ENCODE results near the gene ZNF691.

Gene ZNF691

DNA sequence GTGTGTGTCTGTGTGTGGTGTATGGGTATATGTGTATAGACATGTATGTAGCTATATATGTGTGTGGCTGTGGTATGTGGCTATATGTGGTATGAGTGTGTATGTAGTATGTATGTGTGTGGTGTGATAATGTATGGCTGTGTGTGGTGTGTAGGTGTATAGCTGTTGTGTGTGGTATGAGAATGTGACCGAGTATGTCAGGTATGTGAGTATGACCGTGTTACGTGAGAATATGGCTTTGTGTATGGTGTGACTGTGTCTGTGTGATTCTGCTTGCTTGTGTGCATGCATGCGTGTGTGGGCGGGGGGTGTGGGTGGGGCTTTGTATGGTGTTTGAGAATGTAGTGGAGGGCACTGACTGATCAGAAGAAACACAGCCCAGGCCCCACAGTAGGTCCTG is 3.5 kb downstream of the ZNF691 start:
- TF ChIP-seq, protein P1, sequence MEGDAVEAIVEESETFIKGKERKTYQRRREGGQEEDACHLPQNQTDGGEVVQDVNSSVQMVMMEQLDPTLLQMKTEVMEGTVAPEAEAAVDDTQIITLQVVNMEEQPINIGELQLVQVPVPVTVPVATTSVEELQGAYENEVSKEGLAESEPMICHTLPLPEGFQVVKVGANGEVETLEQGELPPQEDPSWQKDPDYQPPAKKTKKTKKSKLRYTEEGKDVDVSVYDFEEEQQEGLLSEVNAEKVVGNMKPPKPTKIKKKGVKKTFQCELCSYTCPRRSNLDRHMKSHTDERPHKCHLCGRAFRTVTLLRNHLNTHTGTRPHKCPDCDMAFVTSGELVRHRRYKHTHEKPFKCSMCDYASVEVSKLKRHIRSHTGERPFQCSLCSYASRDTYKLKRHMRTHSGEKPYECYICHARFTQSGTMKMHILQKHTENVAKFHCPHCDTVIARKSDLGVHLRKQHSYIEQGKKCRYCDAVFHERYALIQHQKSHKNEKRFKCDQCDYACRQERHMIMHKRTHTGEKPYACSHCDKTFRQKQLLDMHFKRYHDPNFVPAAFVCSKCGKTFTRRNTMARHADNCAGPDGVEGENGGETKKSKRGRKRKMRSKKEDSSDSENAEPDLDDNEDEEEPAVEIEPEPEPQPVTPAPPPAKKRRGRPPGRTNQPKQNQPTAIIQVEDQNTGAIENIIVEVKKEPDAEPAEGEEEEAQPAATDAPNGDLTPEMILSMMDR (conservative IDR thresholded peaks at IDR 0.05; ENCODE audit: low read depth, low read length): no peak
- Histone ChIP-seq H3K4me3 (IDR thresholded peaks at IDR 0.05; ENCODE audit: insufficient read depth, low read depth, low read length) (no peak overlapping the region), H3K36me3 (ENCODE audit: insufficient read depth) (no peaks in the 10 kb centered on the region), H4K20me1 (ENCODE audit: insufficient read depth) (no peaks in the 10 kb centered on the region), H3K4me1 (ENCODE audit: low read depth, poor library complexity, severe bottlenecking) (peaks cover 13% of the 10 kb centered on the region), H3K27me3 (ENCODE audit: insufficient read depth, low read depth) (no peaks in the 10 kb centered on the region), H3K9ac (no peak overlapping the region), H3K4me2 (no peak overlapping the region), H2AFZ (ENCODE audit: low read depth) (no peak overlapping the region), H3K79me2 (ENCODE audit: insufficient read depth, low read depth) (peaks cover 8% of the 10 kb centered on the region; the same call in 1 of the 2 replicates), H3K27ac (no peak overlapping the region)

DNA sequence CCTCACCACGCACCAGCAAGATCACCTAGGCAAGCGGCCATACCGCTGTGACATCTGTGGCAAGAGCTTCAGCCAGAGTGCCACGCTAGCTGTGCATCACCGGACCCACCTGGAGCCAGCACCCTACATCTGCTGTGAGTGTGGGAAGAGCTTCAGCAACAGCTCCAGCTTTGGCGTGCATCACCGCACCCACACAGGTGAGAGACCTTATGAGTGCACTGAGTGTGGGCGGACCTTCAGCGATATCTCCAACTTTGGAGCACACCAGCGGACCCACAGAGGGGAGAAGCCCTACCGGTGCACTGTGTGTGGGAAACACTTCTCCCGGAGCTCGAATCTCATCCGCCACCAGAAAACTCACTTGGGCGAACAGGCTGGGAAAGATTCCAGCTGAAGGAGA is 5.0 kb downstream of the ZNF691 start:
- TF ChIP-seq, protein P1 (conservative IDR thresholded peaks at IDR 0.05; ENCODE audit: low read depth, low read length): no peak
- H3K4me3 ChIP-seq (IDR thresholded peaks at IDR 0.05; ENCODE audit: insufficient read depth, low read depth, low read length): no peak overlapping the region

DNA sequence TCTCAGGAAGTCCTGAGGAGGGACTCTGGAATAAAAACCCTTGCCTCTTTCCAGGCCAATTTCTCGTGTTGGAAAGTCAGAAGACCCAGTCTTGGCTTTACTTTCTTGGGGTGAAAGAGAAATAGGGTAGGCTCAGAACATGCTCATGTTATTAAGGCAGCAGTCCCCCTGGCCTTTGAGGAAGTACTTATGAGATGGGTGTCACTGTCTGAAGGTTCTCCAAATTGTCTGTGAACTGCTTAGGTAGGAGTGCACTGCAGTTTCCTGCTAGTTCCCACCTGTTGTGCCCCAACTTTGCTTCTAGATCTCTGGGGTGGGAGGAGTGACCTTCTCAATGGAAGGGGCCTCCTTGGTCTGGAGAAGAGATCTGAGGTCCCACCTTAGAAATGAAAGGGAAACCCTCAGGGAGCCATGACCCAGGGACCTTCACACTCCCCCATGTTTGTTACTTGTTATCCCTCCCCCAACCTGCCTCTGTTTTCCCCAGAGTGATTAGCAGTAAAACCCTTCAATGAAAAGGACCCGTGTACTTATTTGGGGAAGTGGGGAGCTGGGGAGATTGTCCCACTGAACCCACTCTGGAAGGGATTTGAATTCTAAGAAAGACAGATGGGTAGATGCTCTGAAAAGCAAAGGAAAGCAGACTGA is 5.7 kb downstream of the ZNF691 start:
- no peaks in the 10 kb centered on the region for H3K36me3 ChIP-seq (ENCODE audit: insufficient read depth)
- TF ChIP-seq, protein P1 (conservative IDR thresholded peaks at IDR 0.05; ENCODE audit: low read depth, low read length): no peak
- H3K79me2 ChIP-seq (ENCODE audit: insufficient read depth, low read depth): 0 out of 2 replicates have a peak, but pooled peaks cover 6% of the 10 kb centered on the region
- peaks cover 5% of the 10 kb centered on the region for H3K4me1 ChIP-seq (ENCODE audit: low read depth, poor library complexity, severe bottlenecking)
- H4K20me1 ChIP-seq (ENCODE audit: insufficient read depth): no peaks in the 10 kb centered on the region
- H2AFZ ChIP-seq (ENCODE audit: low read depth): no peak overlapping the region
- no peaks in the 10 kb centered on the region for H3K27me3 ChIP-seq (ENCODE audit: insufficient read depth, low read depth)
- H3K9ac ChIP-seq: no peak overlapping the region
- no peak overlapping the region for H3K4me3 ChIP-seq (IDR thresholded peaks at IDR 0.05; ENCODE audit: insufficient read depth, low read depth, low read length)
- H3K27ac ChIP-seq: no peak overlapping the region
- H3K4me2 ChIP-seq: no peak overlapping the region

More for the DNA sequence above, 5.0 kb downstream of the ZNF691 start:
- no peak overlapping the region for H3K4me2 ChIP-seq
- H3K79me2 ChIP-seq (ENCODE audit: insufficient read depth, low read depth): peaks cover 8% of the 10 kb centered on the region; the same call in 1 of the 2 replicates
- H3K36me3 ChIP-seq (ENCODE audit: insufficient read depth): no peaks in the 10 kb centered on the region
- H4K20me1 ChIP-seq (ENCODE audit: insufficient read depth): no peaks in the 10 kb centered on the region
- H3K4me1 ChIP-seq (ENCODE audit: low read depth, poor library complexity, severe bottlenecking): peaks cover 5% of the 10 kb centered on the region
- H3K9ac ChIP-seq: no peak overlapping the region
- no peaks in the 10 kb centered on the region for H3K27me3 ChIP-seq (ENCODE audit: insufficient read depth, low read depth)
- no peak overlapping the region for H2AFZ ChIP-seq (ENCODE audit: low read depth)
- no peak overlapping the region for H3K27ac ChIP-seq

DNA sequence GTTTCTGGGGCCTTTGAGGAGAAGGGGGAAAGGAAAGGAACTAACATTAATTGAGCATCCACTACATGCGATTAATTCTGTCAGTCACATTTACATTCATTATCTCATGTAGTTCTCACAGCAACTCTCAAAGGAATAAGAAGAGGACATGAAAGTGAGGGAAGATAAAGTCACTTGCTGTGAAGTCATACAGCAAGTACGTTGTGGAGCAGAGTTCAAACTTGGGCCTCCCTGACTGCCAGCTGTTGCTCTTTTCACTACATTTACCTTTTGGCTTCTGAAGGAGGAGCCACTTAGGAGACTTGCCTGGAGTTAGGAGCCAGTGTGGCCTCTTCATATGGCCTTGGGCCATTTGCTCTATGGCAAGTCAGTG is 6.2 kb downstream of the ZNF691 start:
- H3K79me2 ChIP-seq (ENCODE audit: insufficient read depth, low read depth): 0 out of 2 replicates have a peak, but pooled peaks cover under 1% of the 10 kb centered on the region
- no peaks in the 10 kb centered on the region for H3K36me3 ChIP-seq (ENCODE audit: insufficient read depth)
- no peak overlapping the region for H3K27ac ChIP-seq
- peaks cover under 1% of the 10 kb centered on the region for H3K4me1 ChIP-seq (ENCODE audit: low read depth, poor library complexity, severe bottlenecking)
- H3K27me3 ChIP-seq (ENCODE audit: insufficient read depth, low read depth): no peaks in the 10 kb centered on the region
- H2AFZ ChIP-seq (ENCODE audit: low read depth): no peak overlapping the region
- no peak overlapping the region for H3K9ac ChIP-seq
- no peaks in the 10 kb centered on the region for H4K20me1 ChIP-seq (ENCODE audit: insufficient read depth)
- TF ChIP-seq, protein P1 (conservative IDR thresholded peaks at IDR 0.05; ENCODE audit: low read depth, low read length): no peak
- no peak overlapping the region for H3K4me2 ChIP-seq
- no peak overlapping the region for H3K4me3 ChIP-seq (IDR thresholded peaks at IDR 0.05; ENCODE audit: insufficient read depth, low read depth, low read length)
